ENCODE data around the gene ETNK1. TPM values are rescaled to one million over a fixed set of nuclear protein-coding genes. Genes with fewer than 3 reads are reported as not detected.

The ETNK1 gene
- total and polyA plus RNA-seq, 2 donors (not counting 1 experiment from before 2014, with no cell fraction given) = 19.4 to 106 TPM

DNA sequence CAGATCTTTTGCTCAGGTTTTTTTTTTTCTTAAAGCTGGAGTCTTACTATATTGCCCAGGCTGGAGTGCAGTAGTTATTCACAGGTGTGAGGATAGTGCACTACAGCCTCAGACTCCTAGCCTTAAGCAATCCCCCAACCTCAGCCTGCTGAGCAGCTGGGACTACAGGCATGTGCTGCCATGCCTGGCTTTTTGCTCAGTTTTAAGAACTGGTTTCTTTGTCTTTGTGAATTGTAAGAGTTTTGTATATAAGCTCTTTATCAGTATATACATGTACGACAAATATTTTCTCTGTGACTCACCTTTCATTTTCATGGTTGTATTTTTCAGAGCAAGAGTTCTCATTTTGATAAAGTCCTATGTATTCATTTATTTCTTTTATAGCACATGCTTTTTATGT is 47.3 kb upstream of the ETNK1 start:
- Histone ChIP-seq H3K4me2 (replicated peaks; ENCODE audit: low read depth, low read length, poor library complexity, severe bottlenecking) (no peak overlapping the region), H3K27ac (ENCODE audit: low read length in 2 of 2) (no peak overlapping the region), H3K4me1 (ENCODE audit: control insufficient read depth in 2 of 2, insufficient read depth in 2 of 2, low read length in 2 of 2) (no peaks in the 10 kb centered on the region), H3K79me2 (ENCODE audit: control insufficient read depth, insufficient read depth, low read length) (no peaks in the 10 kb centered on the region), H3K27me3 (replicated peaks in 1 of 4; ENCODE audit: control extremely low read depth in 1 of 4, control insufficient read depth in 3 of 4, insufficient read depth in 4 of 4, low read length in 3 of 4) (no peaks in the 10 kb centered on the region), H3K36me3 (replicated peaks in 1 of 2; ENCODE audit: control extremely low read depth in 1 of 2, control insufficient read depth in 1 of 2, extremely low read depth in 1 of 2, insufficient read depth in 2 of 2, low read length in 1 of 2) (no peaks in the 10 kb centered on the region), H4K20me1 (ENCODE audit: control insufficient read depth, insufficient read depth, low read length, poor library complexity, severe bottlenecking) (no peaks in the 10 kb centered on the region), H3K4me3 (ENCODE audit: control extremely low read depth in 1 of 5, extremely low read depth in 1 of 5, insufficient read depth in 1 of 5, low read depth in 2 of 5, low read length in 4 of 5) (no peak overlapping the region), H2AFZ (ENCODE audit: insufficient read depth, low read depth, low read length, poor library complexity, severe bottlenecking) (no peak overlapping the region), H3K9ac (ENCODE audit: low read length) (no peak overlapping the region), H3K9me3 (ENCODE audit: control extremely low read depth in 1 of 3, control insufficient read depth in 2 of 3, insufficient read depth in 1 of 3, low read length in 2 of 3) (no peaks in the 10 kb centered on the region)
- H3K9me3 Mint-ChIP-seq (ENCODE audit: insufficient read depth) = no peaks in the 10 kb centered on the region
- H3K4me1 Mint-ChIP-seq = no peaks in the 10 kb centered on the region
- ChIA-PET CTCF (no interaction called here), POLR2A (no interaction called here)
- no peak overlapping the region for H3K27ac Mint-ChIP-seq
- WGBS (ENCODE audit: insufficient coverage) = no CpG with 5 or more reads among the region's 1 CpG
- no peaks in the 10 kb centered on the region for H3K27me3 Mint-ChIP-seq
- H3K4me3 Mint-ChIP-seq = no peak overlapping the region
- no peak for DNase-seq
- TF ChIP-seq, protein P1, sequence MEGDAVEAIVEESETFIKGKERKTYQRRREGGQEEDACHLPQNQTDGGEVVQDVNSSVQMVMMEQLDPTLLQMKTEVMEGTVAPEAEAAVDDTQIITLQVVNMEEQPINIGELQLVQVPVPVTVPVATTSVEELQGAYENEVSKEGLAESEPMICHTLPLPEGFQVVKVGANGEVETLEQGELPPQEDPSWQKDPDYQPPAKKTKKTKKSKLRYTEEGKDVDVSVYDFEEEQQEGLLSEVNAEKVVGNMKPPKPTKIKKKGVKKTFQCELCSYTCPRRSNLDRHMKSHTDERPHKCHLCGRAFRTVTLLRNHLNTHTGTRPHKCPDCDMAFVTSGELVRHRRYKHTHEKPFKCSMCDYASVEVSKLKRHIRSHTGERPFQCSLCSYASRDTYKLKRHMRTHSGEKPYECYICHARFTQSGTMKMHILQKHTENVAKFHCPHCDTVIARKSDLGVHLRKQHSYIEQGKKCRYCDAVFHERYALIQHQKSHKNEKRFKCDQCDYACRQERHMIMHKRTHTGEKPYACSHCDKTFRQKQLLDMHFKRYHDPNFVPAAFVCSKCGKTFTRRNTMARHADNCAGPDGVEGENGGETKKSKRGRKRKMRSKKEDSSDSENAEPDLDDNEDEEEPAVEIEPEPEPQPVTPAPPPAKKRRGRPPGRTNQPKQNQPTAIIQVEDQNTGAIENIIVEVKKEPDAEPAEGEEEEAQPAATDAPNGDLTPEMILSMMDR (IDR thresholded peaks at IDR 0.05) = no peak
- TF ChIP-seq EZH2 (IDR thresholded peaks at IDR 0.05; ENCODE audit: borderline replicate concordance, insufficient read depth, low read depth, low read length, poor library complexity, severe bottlenecking) = no peak
- intact Hi-C loops (cut with micrococcal nuclease) = no loop called here
- ATAC-seq (ENCODE audit: low read depth) = no peak

DNA sequence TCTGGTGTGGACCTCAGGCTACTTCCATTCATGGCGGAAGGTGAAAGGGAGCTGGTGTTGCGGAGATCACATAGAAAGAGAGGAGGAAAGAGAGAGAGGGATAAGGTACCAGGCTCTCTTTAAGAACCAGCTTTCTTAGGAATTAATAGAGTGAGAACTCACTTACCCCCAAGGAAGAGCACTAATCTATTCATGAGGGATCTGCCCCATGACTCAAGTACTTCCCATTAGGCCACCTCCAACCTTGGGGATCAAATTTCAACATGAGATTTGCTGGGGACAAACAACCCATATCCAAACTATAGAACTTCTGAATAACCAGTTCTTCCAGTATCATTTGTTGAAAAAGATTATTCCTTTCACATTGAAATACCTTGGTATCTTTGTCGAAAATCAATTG is 46.6 kb upstream of the ETNK1 start:
- no peaks in the 10 kb centered on the region for H3K9me3 ChIP-seq (ENCODE audit: control extremely low read depth in 1 of 3, control insufficient read depth in 2 of 3, insufficient read depth in 1 of 3, low read length in 2 of 3)
- H3K4me2 ChIP-seq (replicated peaks; ENCODE audit: low read depth, low read length, poor library complexity, severe bottlenecking) = no peak overlapping the region
- ChIA-PET POLR2A (no interaction called here), CTCF (no interaction called here)
- DNase-seq (no peak), ATAC-seq (ENCODE audit: low read depth) (no peak)
- no peaks in the 10 kb centered on the region for H3K79me2 ChIP-seq (ENCODE audit: control insufficient read depth, insufficient read depth, low read length)
- 100% methylated on average over 1 of the region's 3 CpGs for WGBS (ENCODE audit: insufficient coverage)
- no peaks in the 10 kb centered on the region for H3K36me3 ChIP-seq (replicated peaks in 1 of 2; ENCODE audit: control extremely low read depth in 1 of 2, control insufficient read depth in 1 of 2, extremely low read depth in 1 of 2, insufficient read depth in 2 of 2, low read length in 1 of 2)
- Mint-ChIP-seq H3K27ac (no peak overlapping the region), H3K9me3 (ENCODE audit: insufficient read depth) (no peaks in the 10 kb centered on the region), H3K27me3 (no peaks in the 10 kb centered on the region), H3K4me3 (no peak overlapping the region), H3K4me1 (no peaks in the 10 kb centered on the region)
- H3K9ac ChIP-seq (ENCODE audit: low read length) = no peak overlapping the region
- no peak overlapping the region for H2AFZ ChIP-seq (ENCODE audit: insufficient read depth, low read depth, low read length, poor library complexity, severe bottlenecking)
- intact Hi-C loops (cut with micrococcal nuclease) = no loop called here
- H3K4me1 ChIP-seq (ENCODE audit: control insufficient read depth in 2 of 2, insufficient read depth in 2 of 2, low read length in 2 of 2) = no peaks in the 10 kb centered on the region
- H3K27ac ChIP-seq (ENCODE audit: low read length in 2 of 2) = no peak overlapping the region
- no peaks in the 10 kb centered on the region for H4K20me1 ChIP-seq (ENCODE audit: control insufficient read depth, insufficient read depth, low read length, poor library complexity, severe bottlenecking)
- no peaks in the 10 kb centered on the region for H3K27me3 ChIP-seq (replicated peaks in 1 of 4; ENCODE audit: control extremely low read depth in 1 of 4, control insufficient read depth in 3 of 4, insufficient read depth in 4 of 4, low read length in 3 of 4)
- no peak overlapping the region for H3K4me3 ChIP-seq (ENCODE audit: control extremely low read depth in 1 of 5, extremely low read depth in 1 of 5, insufficient read depth in 1 of 5, low read depth in 2 of 5, low read length in 4 of 5)
- no peak for TF ChIP-seq EZH2 (IDR thresholded peaks at IDR 0.05; ENCODE audit: borderline replicate concordance, insufficient read depth, low read depth, low read length, poor library complexity, severe bottlenecking)
- TF ChIP-seq, protein P1 (IDR thresholded peaks at IDR 0.05) = no peak
